T-helper 17 cell (primary cell): ENCODE data around the gene LRRC39. TPM values are rescaled to one million over a fixed set of nuclear protein-coding genes. Genes with fewer than 3 reads are reported as not detected.
"Not testable (repeated sequence)": the region's sequence is repeated elsewhere in the genome, so short reads cannot be mapped to it uniquely, and the experiment has no call there.

Experiments used
- ATAC-seq: fragments of 150-1000 bp; cut with Tn5 transposase; 2 replicates; pipeline ENCODE4 v1.10.0; 2021; ENCODE audit warnings: mild to moderate bottlenecking, moderate library complexity
- DNase-seq, 3 donors: peaks; one replicate each; pipeline versions ENCODE4 v3.0.0 to v3.0.0-alpha.2; 2020 to 2021
- H3K9me3 ChIP-seq: one replicate; pipeline ENCODE4 v1.7.0; 2013; ENCODE audit warnings: low read length, mild to moderate bottlenecking; ENCODE audit not compliant: control insufficient read depth, poor library complexity, severe bottlenecking
- H3K27ac Mint-ChIP-seq: one replicate; pipeline ENCODE4 v1.8.0; 2022; ENCODE audit warnings: mild to moderate bottlenecking, moderate library complexity, mixed read lengths
- H3K27me3 Mint-ChIP-seq: one replicate; pipeline ENCODE4 v1.8.0; 2022; ENCODE audit warnings: mixed read lengths
- H3K36me3 Mint-ChIP-seq: one replicate; pipeline ENCODE4 v1.8.0; 2022; ENCODE audit warnings: low read depth, mixed read lengths
- H3K4me1 Mint-ChIP-seq: one replicate; pipeline ENCODE4 v1.8.0; 2022; ENCODE audit warnings: mild to moderate bottlenecking, mixed read lengths
- H3K4me3 Mint-ChIP-seq: one replicate; pipeline ENCODE4 v1.8.0; 2022; ENCODE audit warnings: mild to moderate bottlenecking, moderate library complexity, mixed read lengths
- total RNA-seq, 4 donors: library from RNA in 2 of 4; stranded (reverse) in 2 of 4; gene quantifications; one replicate each; pipeline ENCODE4 v1.2.3 and lab custom pipeline; 2022 to 2026

The LRRC39 gene
- total RNA-seq = 1 to 10 TPM in 1 of 2 donors, under 1 TPM in 1; 0.97 to 2.1 TPM
- 2.4 to 3.8 reads per million in 2 donors for total RNA-seq (lab: John Stamatoyannopoulos, UW)

- H3K9me3 ChIP-seq = no peaks in the 10 kb centered on the region
- ATAC-seq = no peak
- Mint-ChIP-seq H3K36me3 (no peaks in the 10 kb centered on the region), H3K4me3 (no peak within 1 kb of the TSS), H3K27me3 (no peaks in the 10 kb centered on the region), H3K27ac (no peak within 1 kb of the TSS), H3K4me1 (no peaks in the 10 kb centered on the region)
- DNase-seq = no peak
These were observed at the start of gene LRRC39 for GRCh38 chr1:100178091-100178490. LRRC39 (minus strand) TSS chr1:100178256; CDS start chr1:100168516, 9,740 bp downstream.

DNA sequence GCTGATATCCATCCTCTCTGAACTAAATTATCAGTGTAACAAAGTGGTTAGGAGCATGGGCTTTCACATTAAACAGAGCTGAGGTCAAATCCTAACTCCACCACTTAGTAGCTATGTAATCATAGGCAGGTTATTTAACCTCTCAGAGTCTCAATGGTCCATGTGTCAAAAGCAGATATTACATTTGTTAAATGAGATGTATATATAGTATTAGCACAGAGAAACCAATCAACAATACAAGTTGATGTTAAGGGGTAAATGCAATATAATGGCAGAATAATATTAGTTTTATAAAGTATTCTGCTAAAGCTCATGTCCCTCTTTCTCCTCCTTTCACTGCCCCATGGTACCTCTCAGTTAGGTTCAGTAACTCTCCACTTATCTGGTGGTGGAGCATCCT, 44.4 kb upstream of the LRRC39 start:
- no peaks in the 10 kb centered on the region for H3K27me3 Mint-ChIP-seq
- no peaks in the 10 kb centered on the region for H3K9me3 ChIP-seq
- peaks cover 4% of the 10 kb centered on the region for H3K4me1 Mint-ChIP-seq
- ATAC-seq = no peak
- H3K36me3 Mint-ChIP-seq = peaks cover 2% of the 10 kb centered on the region
- DNase-seq = no peak
- no peak overlapping the region for H3K4me3 Mint-ChIP-seq
- H3K27ac Mint-ChIP-seq = no peak overlapping the region

- Mint-ChIP-seq H3K36me3 (peaks cover 2% of the 10 kb centered on the region), H3K4me1 (peaks cover 4% of the 10 kb centered on the region), H3K27me3 (no peaks in the 10 kb centered on the region), H3K27ac (no peak overlapping the region), H3K4me3 (no peak overlapping the region)
- no peak for DNase-seq
- no peak for ATAC-seq
- H3K9me3 ChIP-seq = no peaks in the 10 kb centered on the region
These were observed 41.8 kb upstream of the LRRC39 start for GRCh38 chr1:100219883-100220282.

GRCh38 chr1:100219457-100219856, 41.4 kb upstream of the LRRC39 start:
- DNase-seq (no peak), ATAC-seq (no peak)
- Mint-ChIP-seq H3K4me1 (peaks cover 4% of the 10 kb centered on the region), H3K36me3 (peaks cover 2% of the 10 kb centered on the region), H3K27ac (no peak overlapping the region), H3K27me3 (no peaks in the 10 kb centered on the region), H3K4me3 (no peak overlapping the region)
- no peaks in the 10 kb centered on the region for H3K9me3 ChIP-seq

DNA sequence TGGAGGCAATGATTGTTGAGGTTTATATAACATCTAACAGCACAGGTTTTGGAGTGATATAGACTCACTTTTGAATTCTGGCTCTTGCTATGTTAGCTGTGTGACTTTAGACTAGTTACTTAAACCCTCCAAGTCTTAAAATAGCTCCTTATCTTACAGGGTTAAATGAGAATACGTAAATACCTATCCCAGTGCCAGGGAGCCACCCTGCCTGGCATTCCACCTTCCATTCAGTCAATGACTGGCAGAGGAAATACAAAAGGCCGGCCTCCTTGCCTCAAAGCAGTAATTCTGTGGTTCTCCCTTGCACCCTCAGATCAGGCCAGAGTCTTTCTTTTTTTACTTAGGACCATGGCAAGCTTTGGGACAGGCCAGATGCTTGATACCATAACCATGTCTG, 39.8 kb upstream of the LRRC39 start:
- no peak overlapping the region for H3K4me3 Mint-ChIP-seq
- no peak for ATAC-seq
- H3K27me3 Mint-ChIP-seq = no peaks in the 10 kb centered on the region
- H3K27ac Mint-ChIP-seq = no peak overlapping the region
- peaks cover 2% of the 10 kb centered on the region for H3K36me3 Mint-ChIP-seq
- DNase-seq = no peak
- H3K4me1 Mint-ChIP-seq = peaks cover 4% of the 10 kb centered on the region
- H3K9me3 ChIP-seq = no peaks in the 10 kb centered on the region

DNA sequence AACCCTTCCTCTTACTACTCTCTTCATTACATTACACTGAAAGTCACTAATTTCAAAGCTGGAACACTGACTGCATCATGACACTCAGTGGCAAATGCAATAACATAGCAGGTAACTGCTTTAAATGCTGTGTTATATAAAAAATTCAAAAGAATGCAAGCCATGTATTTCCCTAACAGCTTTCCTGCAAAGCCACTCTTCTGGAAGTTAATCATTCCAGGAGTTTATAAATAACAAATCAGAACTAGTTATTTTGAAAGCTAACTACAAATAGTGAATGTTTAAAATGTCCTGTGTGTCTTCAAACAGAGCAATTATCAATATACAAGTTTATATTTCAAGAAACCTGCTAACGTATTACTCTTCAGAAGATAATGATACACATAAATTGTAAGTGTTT, 37.0 kb upstream of the LRRC39 start:
- no peaks in the 10 kb centered on the region for H3K27me3 Mint-ChIP-seq
- H3K27ac Mint-ChIP-seq = no peak overlapping the region
- no peak overlapping the region for H3K4me3 Mint-ChIP-seq
- no peaks in the 10 kb centered on the region for H3K9me3 ChIP-seq
- ATAC-seq (no peak), DNase-seq (no peak)
- H3K36me3 Mint-ChIP-seq = peaks cover 7% of the 10 kb centered on the region
- peaks cover 2% of the 10 kb centered on the region for H3K4me1 Mint-ChIP-seq

DNA sequence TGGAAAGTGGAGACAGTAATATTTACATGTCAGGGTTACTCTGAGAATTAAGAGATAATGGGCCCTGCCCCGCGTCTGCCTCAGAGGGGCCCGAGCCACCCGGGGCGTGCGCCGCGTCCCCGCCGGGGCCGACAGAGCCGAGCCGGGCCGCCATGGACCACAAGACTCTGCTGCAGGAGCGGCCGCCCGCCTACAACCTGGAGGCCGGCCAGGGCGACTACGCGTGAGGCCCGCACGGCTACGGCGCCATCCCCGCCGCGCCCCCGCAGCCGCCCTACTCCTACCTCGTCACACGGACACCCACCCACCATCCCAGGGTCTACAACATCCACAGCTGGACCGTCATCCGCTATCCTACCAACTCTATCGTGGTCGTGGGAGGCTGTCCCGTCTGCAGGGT, 35.1 kb upstream of the LRRC39 start:
- H3K4me3 Mint-ChIP-seq = no peak overlapping the region
- DNase-seq (no peak), ATAC-seq (no peak)
- H3K27ac Mint-ChIP-seq = no peak overlapping the region
- H3K27me3 Mint-ChIP-seq = no peaks in the 10 kb centered on the region
- no peaks in the 10 kb centered on the region for H3K9me3 ChIP-seq
- peaks cover 1% of the 10 kb centered on the region for H3K4me1 Mint-ChIP-seq
- peaks cover 6% of the 10 kb centered on the region for H3K36me3 Mint-ChIP-seq

DNA sequence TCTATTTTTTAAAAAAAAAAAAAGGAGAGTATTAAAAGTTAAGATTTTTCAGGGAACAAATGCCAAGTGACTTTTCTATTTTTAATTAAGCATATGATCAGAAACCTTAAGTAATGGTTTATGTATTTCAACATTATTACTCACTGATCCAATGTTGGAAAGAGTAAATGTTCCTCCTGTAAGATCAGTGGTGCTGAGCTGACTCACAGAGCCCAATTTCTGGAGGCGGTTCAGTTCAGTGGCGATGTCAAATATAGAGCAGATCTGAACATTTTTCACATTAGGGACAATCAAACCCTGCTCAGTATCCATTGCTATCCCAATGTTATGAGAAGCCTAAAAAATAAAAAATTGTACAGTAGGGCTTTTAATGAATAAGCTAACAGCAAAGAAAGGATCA, 28.2 kb upstream of the LRRC39 start:
- Mint-ChIP-seq H3K27me3 (no peaks in the 10 kb centered on the region), H3K27ac (no peak overlapping the region), H3K4me1 (no peaks in the 10 kb centered on the region), H3K4me3 (no peak overlapping the region), H3K36me3 (peaks cover 19% of the 10 kb centered on the region)
- ATAC-seq (no peak), DNase-seq (no peak)
- no peaks in the 10 kb centered on the region for H3K9me3 ChIP-seq

DNA sequence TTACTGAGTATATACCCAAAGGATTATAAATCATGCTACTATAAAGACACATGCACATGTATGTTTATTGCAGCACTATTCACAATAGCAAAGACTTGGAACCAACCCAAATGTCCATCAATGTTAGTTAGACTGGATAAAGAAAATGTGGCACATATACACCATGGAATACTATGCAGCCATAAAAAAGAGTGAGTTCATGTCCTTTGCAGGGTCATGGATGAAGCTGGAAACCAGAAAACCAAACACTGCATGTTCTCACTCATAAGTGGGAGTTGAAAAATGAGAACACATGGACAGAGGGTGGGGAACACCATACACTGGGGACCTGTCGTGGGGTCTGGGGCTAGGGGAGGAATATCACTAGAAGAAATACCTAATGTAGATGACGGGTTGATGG, 27.5 kb upstream of the LRRC39 start:
- not testable (repeated sequence) for H3K4me3 Mint-ChIP-seq, H3K27ac Mint-ChIP-seq, ATAC-seq, DNase-seq, H3K9me3 ChIP-seq, H3K4me1 Mint-ChIP-seq, H3K27me3 Mint-ChIP-seq
- peaks cover 25% of the 10 kb centered on the region for H3K36me3 Mint-ChIP-seq

DNA sequence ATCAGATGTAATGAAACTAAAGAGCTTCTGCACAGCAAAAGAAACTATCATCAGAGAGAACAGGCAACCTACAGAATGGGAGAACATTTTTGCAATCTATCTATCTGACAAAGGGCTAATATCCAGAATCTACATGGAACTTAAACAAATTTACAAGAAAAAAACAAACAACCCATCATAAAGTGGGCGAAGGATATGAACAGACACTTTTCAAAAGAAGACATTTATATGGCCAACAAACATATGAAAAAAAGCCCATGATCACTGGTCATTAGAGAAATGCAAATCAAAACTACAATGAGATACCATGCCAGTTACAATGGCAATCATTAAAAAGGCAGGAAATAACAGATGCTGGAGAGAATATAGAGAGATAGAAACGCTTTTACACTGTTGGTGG, 27.0 kb upstream of the LRRC39 start:
- H3K4me1 Mint-ChIP-seq, H3K4me3 Mint-ChIP-seq, H3K27me3 Mint-ChIP-seq, H3K9me3 ChIP-seq, DNase-seq, ATAC-seq, H3K27ac Mint-ChIP-seq: not testable (repeated sequence)
- H3K36me3 Mint-ChIP-seq = peaks cover 25% of the 10 kb centered on the region

DNA sequence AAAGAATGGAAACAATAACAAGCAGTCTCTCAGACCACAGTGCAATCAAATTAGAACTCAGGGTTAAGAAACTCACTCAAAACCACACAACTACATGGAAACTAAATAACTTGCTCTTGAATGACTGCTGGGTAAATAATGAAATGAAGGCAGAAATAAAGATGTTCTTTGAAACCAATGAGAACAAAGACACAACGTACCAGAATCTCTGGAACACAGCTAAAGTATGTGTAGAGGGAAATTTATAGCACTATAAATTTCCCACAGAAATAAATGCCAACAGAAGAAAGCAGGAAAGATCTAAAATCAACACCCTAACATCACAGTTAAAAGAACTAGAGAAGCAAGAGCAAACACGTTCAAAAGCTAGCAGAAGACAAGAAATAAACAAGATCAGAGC, 24.6 kb upstream of the LRRC39 start:
- H3K4me3 Mint-ChIP-seq, H3K27ac Mint-ChIP-seq, H3K4me1 Mint-ChIP-seq, ATAC-seq, H3K27me3 Mint-ChIP-seq, H3K9me3 ChIP-seq, DNase-seq: not testable (repeated sequence)
- peaks cover 30% of the 10 kb centered on the region for H3K36me3 Mint-ChIP-seq

GRCh38 chr1:100200060-100200459, 22.0 kb upstream of the LRRC39 start:
- ATAC-seq, H3K27me3 Mint-ChIP-seq, H3K27ac Mint-ChIP-seq, H3K9me3 ChIP-seq, H3K4me3 Mint-ChIP-seq, DNase-seq, H3K4me1 Mint-ChIP-seq: not testable (repeated sequence)
- peaks cover 30% of the 10 kb centered on the region for H3K36me3 Mint-ChIP-seq

GRCh38 chr1:100198596-100198995, 20.5 kb upstream of the LRRC39 start:
- DNase-seq (no peak), ATAC-seq (no peak)
- H3K27me3 Mint-ChIP-seq = no peaks in the 10 kb centered on the region
- no peaks in the 10 kb centered on the region for H3K4me1 Mint-ChIP-seq
- no peak overlapping the region for H3K4me3 Mint-ChIP-seq
- H3K9me3 ChIP-seq = no peaks in the 10 kb centered on the region
- no peak overlapping the region for H3K27ac Mint-ChIP-seq
- peaks cover 25% of the 10 kb centered on the region for H3K36me3 Mint-ChIP-seq

DNA sequence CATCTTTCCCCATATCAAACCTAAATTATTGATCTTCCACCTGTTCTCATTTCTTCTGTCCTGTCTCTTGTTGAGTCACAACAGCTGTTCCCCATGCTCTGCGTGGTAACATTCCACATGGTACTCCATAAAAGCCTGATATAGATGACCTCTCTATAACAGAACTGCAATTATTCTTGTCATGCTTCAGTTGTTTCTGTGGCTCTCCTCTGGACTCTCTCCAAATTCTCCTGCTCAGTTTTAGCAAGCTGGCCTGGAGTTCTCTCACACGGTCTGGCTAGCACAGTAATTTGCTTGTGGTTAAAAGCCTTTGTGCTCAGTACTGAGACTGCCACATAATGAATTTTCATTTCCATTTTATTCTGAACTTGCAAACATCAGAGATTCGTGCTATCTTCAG, 10.6 kb upstream of the LRRC39 start:
- H3K9me3 ChIP-seq = no peaks in the 10 kb centered on the region
- DNase-seq = no peak
- Mint-ChIP-seq H3K27me3 (no peaks in the 10 kb centered on the region), H3K27ac (no peak overlapping the region), H3K4me3 (no peak overlapping the region), H3K4me1 (peaks cover 2% of the 10 kb centered on the region), H3K36me3 (peaks cover 11% of the 10 kb centered on the region)
- no peak for ATAC-seq
